Activated naive CD8-positive, alpha-beta T cell treated with anti-CD3 and anti-CD28 coated beads, Interleukin-2, amount 50 U/mL, for 16 hours (primary cell): ENCODE data around the gene KCNK10.
"Not testable (repeated sequence)": the region's sequence is repeated elsewhere in the genome, so short reads cannot be mapped to it uniquely, and the experiment has no call there.

Experiments
- DNase-seq: peaks from one replicate; pipeline ENCODE4 v3.0.0-alpha.2; 2020; ENCODE audit warnings: low read depth, low spot score

Gene KCNK10

GRCh38 chr14:88270776-88271175 is 52.3 kb downstream of the KCNK10 start:
- no peak for DNase-seq

GRCh38 chr14:88269806-88270420 is 53.2 kb downstream of the KCNK10 start:
- DNase-seq = no peak

GRCh38 chr14:88266474-88266873 is 56.6 kb downstream of the KCNK10 start:
- DNase-seq = no peak

- no peak for DNase-seq
Measured at GRCh38 chr14:88264116-88264515, 59.0 kb downstream of the KCNK10 start.

- DNase-seq = not testable (repeated sequence)
Measured at GRCh38 chr14:88261302-88261701, 61.8 kb downstream of the KCNK10 start.

- DNase-seq = no peak
Measured at GRCh38 chr14:88258021-88258420, 65.0 kb downstream of the KCNK10 start.

GRCh38 chr14:88256997-88257950 is 65.8 kb downstream of the KCNK10 start:
- no peak for DNase-seq

- DNase-seq = no peak
Measured at GRCh38 chr14:88255798-88256197, 67.3 kb downstream of the KCNK10 start.

GRCh38 chr14:88255196-88255595 is 67.9 kb downstream of the KCNK10 start:
- DNase-seq = no peak

- no peak for DNase-seq
Measured at GRCh38 chr14:88252498-88252897, 70.6 kb downstream of the KCNK10 start.

GRCh38 chr14:88251650-88252049 is 71.4 kb downstream of the KCNK10 start:
- DNase-seq = no peak

- no peak for DNase-seq
Measured at GRCh38 chr14:88249266-88249665, 73.8 kb downstream of the KCNK10 start.

- no peak for DNase-seq
Measured at GRCh38 chr14:88248606-88249005, 74.5 kb downstream of the KCNK10 start.

GRCh38 chr14:88247228-88247627 is 75.8 kb downstream of the KCNK10 start:
- no peak for DNase-seq

- DNase-seq = no peak
Measured at GRCh38 chr14:88245321-88245720, 77.7 kb downstream of the KCNK10 start.

- DNase-seq = no peak
Measured at GRCh38 chr14:88243946-88244345, 79.1 kb downstream of the KCNK10 start.

GRCh38 chr14:88242446-88242845 is 80.6 kb downstream of the KCNK10 start:
- DNase-seq = no peak

- no peak for DNase-seq
Measured at GRCh38 chr14:88241810-88242209, 81.3 kb downstream of the KCNK10 start.

- DNase-seq = no peak
Measured at GRCh38 chr14:88234442-88234841, 88.6 kb downstream of the KCNK10 start.

GRCh38 chr14:88233915-88234314 is 89.2 kb downstream of the KCNK10 start:
- DNase-seq = no peak

- DNase-seq = no peak
Measured at GRCh38 chr14:88232771-88233170, 90.3 kb downstream of the KCNK10 start.

GRCh38 chr14:88231603-88232002 is 91.5 kb downstream of the KCNK10 start:
- DNase-seq = no peak

GRCh38 chr14:88229428-88229827 is 93.6 kb downstream of the KCNK10 start:
- no peak for DNase-seq
